MM.1S (cell line): ENCODE results near the gene MATK.

Experiments
- CTCF ChIP-seq: fragments of 300-600 bp; sonication (generic); IDR thresholded peaks from 2 replicates; pipeline ENCODE4 v1.5.1; 2016; ENCODE audit warnings: antibody characterized with exemption, low read length, mixed read lengths
- EZH2 ChIP-seq: fragments of 300-600 bp; sonication (generic); optimal IDR thresholded peaks from 2 replicates; pipeline ENCODE3; 2017; ENCODE audit warnings: low read depth, mild to moderate bottlenecking, antibody characterized with exemption, low read length, mixed read lengths

GRCh38 chr19:3785938-3786824 lies at the start of gene MATK:
- TF ChIP-seq CTCF (no peak), EZH2 (no peak)
